Upper lobe of right lung (tissue), 1 donor: ENCODE data around the gene RBBP9. TPM values are rescaled to one million over a fixed set of nuclear protein-coding genes. Genes with fewer than 3 reads are reported as not detected.

ENCODE experiments used
- ATAC-seq: fragments of 200-7000 bp; cut with Tn5 transposase; one replicate; pipeline ENCODE4 v1.9.1; 2020; ENCODE audit warnings: mild to moderate bottlenecking, moderate library complexity
- DNase-seq: peaks from one replicate; pipeline ENCODE4 v3.0.0-alpha.2; 2020
- H3K27ac ChIP-seq: fragments of 200-600 bp; one replicate; pipeline ENCODE4 v1.8.0; 2022
- H3K27me3 ChIP-seq: fragments of 200-600 bp; one replicate; pipeline ENCODE4 v1.8.0; 2022; ENCODE audit warnings: mild to moderate bottlenecking
- H3K36me3 ChIP-seq: fragments of 200-600 bp; one replicate; pipeline ENCODE4 v1.8.0; 2022
- H3K4me1 ChIP-seq: fragments of 200-600 bp; one replicate; pipeline ENCODE4 v1.8.0; 2022
- H3K4me3 ChIP-seq: fragments of 200-600 bp; one replicate; pipeline ENCODE4 v1.8.0; 2022; ENCODE audit warnings: mild to moderate bottlenecking
- H3K9me3 ChIP-seq: fragments of 200-600 bp; one replicate; pipeline ENCODE4 v1.8.0; 2022
- intact Hi-C: fragments of 100-400 bp; cut with DNase I; formaldehyde crosslinking; loops from one replicate; pipeline ENCODE4 v1.11.0; 2022
- microRNA-seq: library from miRNA; unstranded; fragments of <30 nt; microRNA quantifications from one replicate; pipeline ENCODE4 v1.2.0, GENCODE V29; 2020; ENCODE audit warnings: borderline microRNAs expressed
- total RNA-seq: library from RNA; stranded (reverse); fragmentation: NEBNext Ultra II Directional; extraction: Animal tissue kit (Norgen Biotek cat#: 25700); gene quantifications from one replicate; pipeline ENCODE4 v1.2.1, GENCODE V29; 2021
- TF ChIP-seq, protein P1 (sequence below): fragments of 200-600 bp; IDR thresholded peaks from one replicate; pipeline ENCODE4 v1.8.0; 2022; ENCODE audit warnings: antibody characterized with exemption
- donor health status: DM: no; HTN: yes; CAD: no; lungs with severe emphysema.

Gene RBBP9
- total RNA-seq, 1 donor from 2014 or later, result 14.0 TPM

DNA sequence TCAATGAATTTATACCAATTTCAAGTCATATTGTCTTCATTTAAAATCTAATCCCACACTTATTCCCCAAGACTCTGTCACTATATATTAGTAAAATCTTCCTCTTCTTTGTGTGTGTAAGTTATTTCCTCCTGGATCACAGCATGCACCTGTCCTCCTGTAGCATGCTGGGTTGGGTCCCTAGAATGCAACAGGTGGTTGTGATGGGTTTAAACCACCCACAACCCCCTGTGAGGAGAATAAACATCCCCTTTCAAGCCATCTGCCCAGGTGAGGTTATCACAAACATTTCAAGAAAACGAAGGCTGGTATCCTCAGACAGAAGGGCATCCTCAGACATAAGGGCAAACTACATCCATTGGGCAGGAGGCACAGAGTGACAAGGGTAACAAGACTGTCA lies 56.6 kb downstream of the RBBP9 start:
- H3K36me3 ChIP-seq, result no peaks in the 10 kb centered on the region
- no peak overlapping the region for H3K4me3 ChIP-seq
- ATAC-seq, result no peak
- H3K27me3 ChIP-seq, result no peaks in the 10 kb centered on the region
- H3K27ac ChIP-seq, result no peak overlapping the region
- intact Hi-C loops, result no loop called here
- TF ChIP-seq, protein P1, sequence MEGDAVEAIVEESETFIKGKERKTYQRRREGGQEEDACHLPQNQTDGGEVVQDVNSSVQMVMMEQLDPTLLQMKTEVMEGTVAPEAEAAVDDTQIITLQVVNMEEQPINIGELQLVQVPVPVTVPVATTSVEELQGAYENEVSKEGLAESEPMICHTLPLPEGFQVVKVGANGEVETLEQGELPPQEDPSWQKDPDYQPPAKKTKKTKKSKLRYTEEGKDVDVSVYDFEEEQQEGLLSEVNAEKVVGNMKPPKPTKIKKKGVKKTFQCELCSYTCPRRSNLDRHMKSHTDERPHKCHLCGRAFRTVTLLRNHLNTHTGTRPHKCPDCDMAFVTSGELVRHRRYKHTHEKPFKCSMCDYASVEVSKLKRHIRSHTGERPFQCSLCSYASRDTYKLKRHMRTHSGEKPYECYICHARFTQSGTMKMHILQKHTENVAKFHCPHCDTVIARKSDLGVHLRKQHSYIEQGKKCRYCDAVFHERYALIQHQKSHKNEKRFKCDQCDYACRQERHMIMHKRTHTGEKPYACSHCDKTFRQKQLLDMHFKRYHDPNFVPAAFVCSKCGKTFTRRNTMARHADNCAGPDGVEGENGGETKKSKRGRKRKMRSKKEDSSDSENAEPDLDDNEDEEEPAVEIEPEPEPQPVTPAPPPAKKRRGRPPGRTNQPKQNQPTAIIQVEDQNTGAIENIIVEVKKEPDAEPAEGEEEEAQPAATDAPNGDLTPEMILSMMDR, result no peak
- no peaks in the 10 kb centered on the region for H3K9me3 ChIP-seq
- DNase-seq, result no peak
- no peaks in the 10 kb centered on the region for H3K4me1 ChIP-seq

DNA sequence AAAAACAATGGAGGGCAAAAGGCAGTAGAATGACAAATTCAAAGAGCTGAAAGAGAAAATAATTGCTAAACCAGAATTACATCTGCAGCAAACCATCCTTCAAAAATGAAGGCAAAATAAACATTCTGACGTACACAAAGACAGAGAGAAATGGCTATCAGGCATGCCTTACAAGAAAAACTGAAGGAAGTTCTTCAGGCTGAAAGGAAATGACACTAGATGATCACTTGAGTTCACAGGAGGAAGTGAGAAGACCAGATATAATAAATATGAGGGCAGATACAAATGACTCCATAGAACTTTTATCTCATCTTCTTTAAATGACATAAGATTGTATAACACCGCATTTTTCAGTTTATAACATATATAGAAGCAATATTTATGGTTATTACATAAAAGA lies 60.2 kb downstream of the RBBP9 start:
- DNase-seq (no peak), ATAC-seq (no peak)
- TF ChIP-seq, protein P1, result no peak

More for the DNA sequence above, 60.2 kb downstream of the RBBP9 start:
- Histone ChIP-seq H3K36me3 (no peaks in the 10 kb centered on the region), H3K27me3 (no peaks in the 10 kb centered on the region), H3K27ac (no peak overlapping the region), H3K4me3 (no peak overlapping the region), H3K9me3 (no peaks in the 10 kb centered on the region), H3K4me1 (no peaks in the 10 kb centered on the region)
- intact Hi-C loops, result no loop called here

Small RNAs within 50 kb of the gene (microRNA-seq; reads per million reads assigned to microRNA genes)
- gene MIR3192, result not detected

Other genes starting within 250 kb of the RBBP9 start
- gene ZNF133, start 208.7 kb downstream of the RBBP9 start, total RNA-seq, result 11.1 TPM
- 2.7 TPM for gene DZANK1, start 30.2 kb downstream of the RBBP9 start, total RNA-seq
- 7.2 TPM for gene POLR3F, start 29.8 kb downstream of the RBBP9 start, total RNA-seq
- 62.9 TPM for gene SEC23B, start 10.7 kb upstream of the RBBP9 start, total RNA-seq
- 59.5 TPM for gene SMIM26, start 70.2 kb upstream of the RBBP9 start, total RNA-seq
- gene DTD1, start 90.8 kb upstream of the RBBP9 start, total RNA-seq, result 19.9 TPM